ENCODE measurements around the gene SSBP4. TPM values are rescaled to one million over a fixed set of nuclear protein-coding genes. Genes with fewer than 3 reads are reported as not detected.

SSBP4 gene
- total RNA-seq, 1 donor from 2014 or later: 28.5 TPM

DNA sequence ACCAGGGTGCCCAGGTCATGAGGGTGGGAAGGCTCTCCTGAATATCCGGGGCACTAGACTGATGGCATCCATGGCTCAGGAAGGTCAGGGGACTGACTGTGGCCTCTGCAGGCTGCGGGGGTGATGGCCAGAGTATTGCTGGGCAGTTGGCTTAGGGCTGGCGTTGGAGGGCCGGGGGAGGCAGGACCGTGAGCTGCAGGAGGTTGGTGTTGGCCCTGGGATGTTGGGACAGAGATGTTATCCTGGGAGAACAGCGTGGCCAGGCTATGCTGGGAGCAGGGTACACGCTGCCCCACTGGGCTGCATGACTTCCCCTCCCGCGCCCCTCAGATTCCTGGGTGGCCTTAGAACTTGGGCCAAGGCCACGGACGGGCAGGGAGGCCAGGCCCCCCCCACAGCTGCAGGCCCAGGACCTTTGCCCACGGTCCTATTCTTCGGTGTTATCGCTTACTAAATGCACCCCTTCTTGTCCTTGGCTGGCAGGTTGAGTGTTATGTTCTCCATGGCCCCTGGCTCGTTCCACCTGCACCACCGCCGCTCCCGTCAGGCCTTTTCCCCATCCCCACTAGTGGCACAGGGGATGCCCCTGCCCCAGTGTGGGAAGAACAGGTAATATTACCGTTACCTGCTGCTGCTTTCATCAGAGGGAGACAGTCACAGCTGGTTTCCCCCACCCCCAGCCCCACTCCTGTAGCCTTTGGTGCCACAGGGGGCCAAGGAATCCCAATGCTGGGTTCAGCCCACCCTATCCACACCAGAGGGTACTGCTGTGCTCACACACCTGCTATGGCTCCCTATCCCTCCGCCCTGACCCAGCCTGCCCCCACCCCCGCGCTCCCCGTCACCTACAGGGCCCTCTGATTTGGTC is 22.0 kb downstream of the SSBP4 start:
- ChIA-PET CTCF (no interaction called here), POLR2A (interaction anchor here (0.6 to 1.3 kb wide), 3 partner anchors 10 to 162 kb away, joined by 3 read pairs; no protein-coding TSS in a partner anchor)
- H3K4me3 Mint-ChIP-seq: no peak overlapping the region
- ATAC-seq (ENCODE audit: low read depth) (no peak), DNase-seq (no peak)
- no peak overlapping the region for H3K27ac Mint-ChIP-seq
- peaks cover 26% of the 10 kb centered on the region for H3K4me1 Mint-ChIP-seq
- H3K36me3 Mint-ChIP-seq (ENCODE audit: low read depth): peaks cover 24% of the 10 kb centered on the region
- TF ChIP-seq CTCF (IDR thresholded peaks at IDR 0.05): no peak
- intact Hi-C loops (cut with micrococcal nuclease): no loop called here
- H3K9me3 Mint-ChIP-seq: no peaks in the 10 kb centered on the region
- H3K27me3 Mint-ChIP-seq: no peaks in the 10 kb centered on the region

GRCh38 chr19:18441804-18442788 is 22.9 kb downstream of the SSBP4 start:
- H3K4me3 Mint-ChIP-seq: no peak overlapping the region
- ATAC-seq (ENCODE audit: low read depth) (no peak), DNase-seq (no peak)
- H3K36me3 Mint-ChIP-seq (ENCODE audit: low read depth): peaks cover 33% of the 10 kb centered on the region
- no peak for TF ChIP-seq CTCF (IDR thresholded peaks at IDR 0.05)
- no peaks in the 10 kb centered on the region for H3K9me3 Mint-ChIP-seq
- peak overlapping the region; percentile 14 for H3K27ac Mint-ChIP-seq
- CTCF ChIA-PET: no interaction called here
- peaks cover 18% of the 10 kb centered on the region for H3K4me1 Mint-ChIP-seq
- H3K27me3 Mint-ChIP-seq: no peaks in the 10 kb centered on the region
- POLR2A ChIA-PET: no interaction called here
- intact Hi-C loops (cut with micrococcal nuclease): no loop called here

- no peak for TF ChIP-seq CTCF (IDR thresholded peaks at IDR 0.05)
- peaks cover 17% of the 10 kb centered on the region for H3K4me1 Mint-ChIP-seq
- ATAC-seq (ENCODE audit: low read depth): no peak
- ChIA-PET POLR2A (interaction anchor here (0.6 kb wide), 1 partner anchor 14 kb away, joined by 3 read pairs; no protein-coding TSS in a partner anchor), CTCF (no interaction called here)
- no peak overlapping the region for H3K27ac Mint-ChIP-seq
- H3K9me3 Mint-ChIP-seq: no peaks in the 10 kb centered on the region
- no peak overlapping the region for H3K4me3 Mint-ChIP-seq
- intact Hi-C loops (cut with micrococcal nuclease): no loop called here
- no peak for DNase-seq
- no peaks in the 10 kb centered on the region for H3K27me3 Mint-ChIP-seq
- H3K36me3 Mint-ChIP-seq (ENCODE audit: low read depth): peaks cover 40% of the 10 kb centered on the region
These were observed 23.7 kb downstream of the SSBP4 start for GRCh38 chr19:18442941-18443340.

DNA sequence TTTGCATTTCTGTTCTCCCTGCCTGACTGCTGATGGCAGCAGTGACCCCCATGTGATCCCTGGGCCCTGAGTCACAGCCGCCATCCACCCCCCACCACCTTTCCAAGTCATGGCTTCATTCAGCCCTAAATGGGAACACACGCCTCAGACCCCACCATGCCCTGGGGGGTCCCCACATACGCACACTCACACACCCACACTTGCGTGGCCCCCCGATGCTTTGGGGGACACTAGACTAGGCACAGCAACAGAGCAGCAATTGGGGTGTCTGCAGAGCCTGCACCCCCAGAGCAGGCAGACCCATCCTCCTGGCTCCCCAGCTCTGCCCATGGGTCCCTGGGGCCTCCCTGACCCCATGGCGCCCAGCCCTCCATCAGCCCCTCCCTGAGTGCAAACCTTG is 24.2 kb downstream of the SSBP4 start:
- H3K9me3 Mint-ChIP-seq: no peaks in the 10 kb centered on the region
- TF ChIP-seq CTCF (IDR thresholded peaks at IDR 0.05): no peak
- H3K36me3 Mint-ChIP-seq (ENCODE audit: low read depth): peaks cover 44% of the 10 kb centered on the region
- H3K27me3 Mint-ChIP-seq: no peaks in the 10 kb centered on the region
- ATAC-seq (ENCODE audit: low read depth) (no peak), DNase-seq (no peak)
- ChIA-PET CTCF (no interaction called here), POLR2A (interaction anchor here (0.6 kb wide), 1 partner anchor 14 kb away, joined by 3 read pairs; no protein-coding TSS in a partner anchor)
- no peak overlapping the region for H3K27ac Mint-ChIP-seq
- H3K4me3 Mint-ChIP-seq: no peak overlapping the region
- peaks cover 17% of the 10 kb centered on the region for H3K4me1 Mint-ChIP-seq
- intact Hi-C loops (cut with micrococcal nuclease): no loop called here

- intact Hi-C loops (cut with micrococcal nuclease): no loop called here
- peaks cover 17% of the 10 kb centered on the region for H3K4me1 Mint-ChIP-seq
- H3K9me3 Mint-ChIP-seq: no peaks in the 10 kb centered on the region
- no peak for ATAC-seq (ENCODE audit: low read depth)
- no peak for TF ChIP-seq CTCF (IDR thresholded peaks at IDR 0.05)
- no peak overlapping the region for H3K27ac Mint-ChIP-seq
- H3K4me3 Mint-ChIP-seq: no peak overlapping the region
- DNase-seq: no peak
- ChIA-PET POLR2A (no interaction called here), CTCF (no interaction called here)
- peaks cover 49% of the 10 kb centered on the region for H3K36me3 Mint-ChIP-seq (ENCODE audit: low read depth)
- no peaks in the 10 kb centered on the region for H3K27me3 Mint-ChIP-seq
These were observed 24.6 kb downstream of the SSBP4 start for GRCh38 chr19:18443831-18444230.

Measured in activated B cell treated with CpG ODN at 0.5 μM for 24 hours (primary cell).